Jurkat, Clone E6-1 (cell line): ENCODE data around the gene TOM1.
"Not testable (repeated sequence)": the region's sequence is repeated elsewhere in the genome, so short reads cannot be mapped to it uniquely, and the experiment has no call there.

Experiments
- DNase-seq: peaks from one replicate; pipeline ENCODE4 v3.0.0-alpha.2; 2011; ENCODE audit warnings: low read depth, low spot score
- H3K4me3 ChIP-seq: 2 replicates; pipeline ENCODE4 v1.5.1; 2011; ENCODE audit warnings: mild to moderate bottlenecking, low read length, control low read depth, moderate library complexity

The TOM1 gene

GRCh38 chr22:35353318-35353717 is 53.6 kb downstream of the TOM1 start:
- H3K4me3 ChIP-seq = no peak overlapping the region
- DNase-seq = no peak

- no peak for DNase-seq
- no peak overlapping the region for H3K4me3 ChIP-seq
Observed at GRCh38 chr22:35354068-35354467, 54.4 kb downstream of the TOM1 start.

GRCh38 chr22:35357883-35358621 is 58.4 kb downstream of the TOM1 start:
- no peak for DNase-seq
- no peak overlapping the region for H3K4me3 ChIP-seq

- no peak overlapping the region for H3K4me3 ChIP-seq
Observed at GRCh38 chr22:35359380-35360065, 59.8 kb downstream of the TOM1 start.

GRCh38 chr22:35361001-35361558 is 61.4 kb downstream of the TOM1 start:
- H3K4me3 ChIP-seq = no peak overlapping the region
- no peak for DNase-seq

More at GRCh38 chr22:35359380-35360065, 59.8 kb downstream of the TOM1 start:
- DNase-seq = no peak

- H3K4me3 ChIP-seq = no peak overlapping the region
- no peak for DNase-seq
Observed at GRCh38 chr22:35363566-35364086, 63.9 kb downstream of the TOM1 start.

DNA sequence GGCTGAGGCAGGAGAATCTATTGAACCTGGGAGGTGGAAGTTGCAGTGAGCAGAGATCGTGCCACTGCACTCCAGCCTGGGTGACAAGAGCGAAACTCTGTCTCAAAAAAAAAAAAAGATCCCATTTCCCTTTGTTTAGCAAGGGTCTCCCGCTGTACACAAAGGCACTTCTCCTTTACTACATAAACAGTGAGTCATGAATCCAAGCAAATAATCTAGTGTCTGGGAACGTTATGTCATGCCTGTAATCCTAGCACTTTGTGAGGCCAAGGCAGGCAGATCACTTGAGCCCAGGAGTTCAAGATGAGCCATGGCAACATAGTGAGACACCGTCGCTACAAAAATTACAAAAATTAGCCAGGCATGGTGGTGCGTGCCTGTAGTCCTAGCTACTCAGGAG is 64.5 kb downstream of the TOM1 start:
- DNase-seq, H3K4me3 ChIP-seq: not testable (repeated sequence)

DNA sequence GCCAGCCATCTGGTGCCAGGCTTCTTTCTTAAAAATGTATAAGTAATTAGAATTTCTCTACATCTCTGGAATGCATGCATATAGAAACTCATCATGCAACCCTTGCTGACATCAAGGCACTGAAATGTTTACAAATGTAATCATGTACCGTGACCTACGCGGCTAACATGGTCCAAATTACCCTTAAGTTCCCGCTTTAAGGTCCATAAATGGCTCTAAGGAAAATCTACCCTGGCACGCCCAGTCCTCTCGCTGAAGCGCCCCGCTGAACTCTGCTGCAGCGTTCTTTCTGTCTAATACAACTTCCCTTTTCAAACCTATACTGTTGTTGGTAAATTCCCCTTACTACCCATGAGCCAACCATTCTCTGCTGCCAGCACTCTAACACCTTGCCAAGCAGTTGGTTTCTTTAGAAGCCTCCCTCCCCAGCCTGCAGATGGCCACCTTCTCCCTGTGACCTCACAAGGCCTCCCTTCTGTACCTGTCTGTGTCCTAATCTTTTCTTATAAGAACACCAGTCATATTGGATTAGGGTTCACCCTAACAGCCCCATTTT is 67.7 kb downstream of the TOM1 start:
- DNase-seq = no peak
- no peak overlapping the region for H3K4me3 ChIP-seq

DNA sequence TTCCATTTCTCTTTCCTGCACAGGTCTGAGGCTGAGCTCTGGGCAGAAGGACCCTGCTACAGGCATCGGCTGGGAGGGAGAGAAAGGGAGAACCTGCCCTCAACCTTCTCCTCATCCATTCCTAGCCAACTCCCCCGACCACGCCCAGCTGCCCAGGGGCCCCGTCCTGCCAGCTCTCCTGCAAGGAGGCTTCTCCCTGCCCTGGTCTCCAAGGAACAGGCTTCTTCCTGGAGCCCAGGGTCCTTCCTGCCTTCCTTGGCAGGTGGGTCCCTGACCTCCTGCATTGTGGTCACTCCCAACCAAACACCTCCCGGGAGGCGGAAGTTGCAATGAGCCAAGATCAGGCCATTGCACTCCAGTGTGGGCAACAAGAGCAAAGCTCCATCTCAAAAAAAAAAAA is 68.7 kb downstream of the TOM1 start:
- H3K4me3 ChIP-seq = no peak overlapping the region
- DNase-seq = no peak

- DNase-seq = no peak
- no peak overlapping the region for H3K4me3 ChIP-seq
Observed at GRCh38 chr22:35369996-35370395, 70.3 kb downstream of the TOM1 start.

- DNase-seq = no peak
- H3K4me3 ChIP-seq = no peak overlapping the region
Observed at GRCh38 chr22:35373781-35374180, 74.1 kb downstream of the TOM1 start.

DNA sequence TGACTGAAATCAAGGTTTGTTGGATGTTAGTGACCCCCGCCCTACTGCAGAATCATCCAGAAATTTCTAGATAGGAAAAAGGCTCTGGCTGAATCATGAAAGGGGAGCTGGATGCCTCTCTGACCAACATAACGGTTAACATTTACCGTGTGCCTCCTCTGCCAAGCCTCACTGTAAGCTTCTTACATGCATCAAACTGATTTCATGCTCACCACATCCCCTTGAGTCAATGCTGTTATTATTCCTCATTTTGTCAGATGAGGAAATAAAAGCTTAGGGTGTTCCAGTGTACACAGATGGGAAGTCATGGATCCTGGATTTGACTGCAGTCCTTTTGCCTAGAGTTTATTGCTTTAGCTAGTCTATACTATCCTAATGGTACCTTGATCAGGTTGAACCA is 75.3 kb downstream of the TOM1 start:
- no peak overlapping the region for H3K4me3 ChIP-seq
- no peak for DNase-seq

DNA sequence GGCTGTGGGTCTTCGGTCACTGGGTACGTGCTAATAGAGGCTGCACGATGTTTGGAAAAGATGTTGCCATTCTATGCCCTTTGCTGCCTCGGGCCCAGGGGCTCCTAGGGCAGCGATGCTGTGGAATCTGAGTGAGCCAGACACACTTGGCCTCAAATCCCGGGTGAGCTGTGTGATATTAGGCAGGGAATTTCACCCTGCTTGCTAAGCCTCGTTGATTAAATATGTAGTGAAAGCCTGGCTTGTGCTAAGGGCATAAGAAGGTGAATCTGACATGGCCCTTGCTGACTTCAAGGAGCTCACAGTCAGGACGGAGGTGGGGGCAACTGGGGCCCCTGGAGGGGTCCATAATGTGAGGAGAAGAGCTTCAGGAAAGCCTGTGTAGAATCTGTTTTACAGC is 75.8 kb downstream of the TOM1 start:
- no peak for DNase-seq
- H3K4me3 ChIP-seq = no peak overlapping the region

- H3K4me3 ChIP-seq = no peak overlapping the region
- peak; percentile 69 for DNase-seq
Observed at GRCh38 chr22:35376728-35377472, 77.2 kb downstream of the TOM1 start.

DNA sequence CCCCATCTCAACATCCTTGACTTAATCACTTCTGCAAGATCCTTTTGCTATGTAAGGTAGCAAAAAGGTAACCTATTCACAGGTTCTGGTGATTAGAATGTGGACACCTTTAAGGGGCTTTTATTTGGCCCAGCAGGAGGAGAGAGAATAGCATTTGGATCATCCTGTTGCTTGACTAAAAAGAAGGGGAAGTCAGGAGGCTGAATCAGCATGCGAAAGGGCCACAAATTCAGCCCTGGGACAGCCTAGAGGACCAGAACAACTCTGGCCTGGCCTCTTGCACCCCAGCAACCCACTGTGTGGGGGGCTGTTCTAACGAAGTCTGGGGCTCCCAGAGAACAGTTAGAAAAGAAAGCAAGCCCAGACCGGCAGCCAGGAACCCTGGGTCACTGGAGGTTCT is 78.0 kb downstream of the TOM1 start:
- no peak overlapping the region for H3K4me3 ChIP-seq
- DNase-seq = no peak

DNA sequence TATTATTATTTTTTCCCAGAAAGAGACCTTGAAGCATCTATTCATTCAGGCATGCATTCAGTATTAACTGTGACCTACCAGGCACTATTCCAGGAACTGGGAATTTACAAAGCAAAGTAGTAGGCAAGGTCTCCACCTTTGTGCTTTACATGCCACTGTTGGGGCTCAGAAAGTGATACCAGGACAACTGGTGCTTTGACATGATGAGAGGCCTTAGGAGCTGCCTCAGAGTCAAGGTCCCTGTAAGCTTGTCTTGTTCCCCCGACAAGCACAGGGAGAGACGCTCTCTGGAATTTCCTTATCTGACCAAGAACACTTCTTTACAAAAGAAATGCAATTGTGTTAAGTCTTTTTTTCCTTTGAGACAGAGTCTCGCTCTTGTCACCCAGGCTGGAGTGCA is 78.9 kb downstream of the TOM1 start:
- DNase-seq = no peak
- no peak overlapping the region for H3K4me3 ChIP-seq

DNA sequence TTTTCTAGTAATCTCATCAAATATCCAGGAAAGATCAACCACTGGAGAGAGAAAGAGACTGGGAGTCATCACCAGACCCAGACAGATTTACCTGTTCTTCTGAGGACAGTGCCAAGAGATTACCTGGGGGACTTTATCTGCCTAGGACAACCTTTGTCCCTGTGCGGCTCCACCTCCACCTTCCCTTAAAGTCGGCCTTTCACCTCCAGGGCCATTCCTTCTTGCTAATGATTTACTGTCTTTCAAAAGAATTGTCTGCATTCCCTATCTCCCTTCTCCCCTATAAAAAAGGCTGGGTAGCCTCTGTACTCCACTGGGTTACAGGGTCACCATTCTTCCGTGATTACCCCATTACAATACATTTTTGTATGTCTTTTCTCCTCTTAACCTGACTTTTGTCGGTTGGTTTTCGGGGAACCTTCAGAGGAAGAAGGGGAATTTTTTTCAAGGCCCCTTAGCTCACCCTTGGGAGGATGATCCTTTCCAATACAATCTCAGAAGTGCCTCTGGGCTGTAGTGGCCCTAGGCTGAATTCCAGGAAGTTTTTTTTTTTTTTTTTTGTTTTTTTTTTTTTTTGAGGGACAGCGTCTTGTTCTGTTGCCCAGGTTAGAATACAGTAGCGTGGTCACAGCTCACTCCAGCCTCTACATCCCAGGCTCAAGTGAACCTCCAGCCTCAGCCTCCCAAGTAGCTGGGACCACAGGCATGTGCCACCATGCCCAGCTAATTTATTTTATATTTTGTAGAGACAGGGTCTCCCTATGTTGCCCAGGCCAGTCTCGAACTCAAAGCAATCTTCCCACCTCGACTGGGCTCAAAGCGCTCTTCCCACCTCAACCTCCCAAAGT is 79.7 kb downstream of the TOM1 start:
- no peak overlapping the region for H3K4me3 ChIP-seq
- no peak for DNase-seq

- no peak for DNase-seq
- H3K4me3 ChIP-seq = no peak overlapping the region
Observed at GRCh38 chr22:35380013-35380412, 80.3 kb downstream of the TOM1 start.
